HG02759 (cell line): Measurements from ENCODE around the gene SLC13A4.
"Not testable (repeated sequence)": the region's sequence is repeated elsewhere in the genome, so short reads cannot be mapped to it uniquely, and the experiment has no call there.

ENCODE experiments used
- ATAC-seq: cut with Tn5 transposase; IDR thresholded peaks from one replicate; pipeline ENCODE4 v1.9.1; 2021; ENCODE audit warnings: mild to moderate bottlenecking, moderate library complexity; ENCODE audit not compliant: unreplicated experiment

Gene SLC13A4

GRCh38 chr7:135666846-135667245 lies 61.1 kb downstream of the SLC13A4 start:
- no peak for ATAC-seq

- ATAC-seq = no peak
These were observed 61.8 kb downstream of the SLC13A4 start for GRCh38 chr7:135666156-135666555.

DNA sequence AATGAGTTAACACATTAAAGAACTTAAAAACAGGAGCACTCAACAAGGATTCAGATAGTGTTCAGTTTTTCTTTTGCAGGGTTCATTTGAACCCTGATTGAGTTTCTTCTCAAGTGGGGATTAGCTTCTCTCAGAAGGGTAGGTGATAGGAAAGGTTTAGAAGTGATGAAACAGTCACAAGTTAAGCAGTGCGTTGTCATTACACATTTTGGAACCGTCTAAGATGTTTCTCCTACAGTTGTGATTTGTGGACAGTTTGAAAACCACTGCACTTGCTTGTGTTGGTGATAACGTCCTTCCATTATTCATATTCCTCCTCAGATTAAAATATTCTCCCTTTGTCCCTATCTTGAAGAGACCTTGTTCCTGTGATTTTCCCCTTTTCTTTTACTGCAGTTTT lies 62.9 kb downstream of the SLC13A4 start:
- ATAC-seq = no peak

GRCh38 chr7:135664046-135664589 lies 63.9 kb downstream of the SLC13A4 start:
- ATAC-seq = no peak

DNA sequence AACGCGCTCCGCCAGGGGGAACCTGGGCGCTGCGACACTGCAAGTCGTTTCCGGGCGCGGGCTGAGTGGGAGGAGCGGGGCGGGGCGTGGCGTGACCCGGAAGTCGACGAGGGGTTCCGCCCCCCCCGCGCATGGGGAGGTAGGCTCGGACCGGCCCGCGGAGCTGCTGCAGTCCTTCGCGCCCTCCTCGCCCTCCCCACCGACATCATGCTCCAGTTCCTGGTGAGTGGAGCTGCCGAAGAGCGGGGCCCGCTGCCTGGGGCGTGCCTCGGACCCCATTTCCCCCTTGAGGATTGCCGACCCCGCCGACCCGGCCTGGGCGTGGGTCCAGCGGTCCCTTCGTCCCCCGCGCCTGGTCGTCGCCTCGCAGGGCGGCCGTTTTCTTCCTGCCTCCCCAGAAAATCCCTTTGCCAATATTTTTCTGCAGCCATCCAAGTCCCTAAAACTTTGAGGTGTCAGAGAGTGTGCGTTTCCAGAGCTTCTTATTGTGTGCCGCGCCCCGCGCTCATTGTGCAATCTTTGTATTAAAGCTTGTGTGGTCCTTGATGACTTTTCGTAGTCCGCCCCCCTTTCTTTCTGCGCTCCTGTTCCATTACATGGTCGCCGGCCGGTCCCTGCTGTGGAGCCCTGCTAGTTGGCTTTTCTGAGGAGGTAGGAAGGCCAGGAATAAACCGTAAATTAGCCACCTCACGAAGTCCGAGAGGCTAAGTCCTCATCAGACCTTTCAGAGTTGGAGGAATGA lies 65.4 kb downstream of the SLC13A4 start, which contains the start of gene STMP1:
TSS of gene STMP1 (plus strand) at position 142 of the 742 bp plus-strand sequence.
- peak; percentile 97 for ATAC-seq

DNA sequence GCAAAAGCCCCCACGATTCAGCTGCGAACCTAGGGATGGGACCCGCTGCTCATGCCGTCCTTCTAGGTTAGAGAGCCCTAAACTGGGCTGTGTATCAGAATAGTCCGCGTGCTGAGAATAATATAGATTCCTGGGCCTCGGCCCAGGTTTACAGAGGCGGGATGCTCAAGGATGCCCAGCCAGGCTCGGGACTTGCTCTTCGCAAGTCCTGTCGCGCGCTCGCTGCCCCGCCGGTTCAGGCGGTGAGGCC lies 65.9 kb downstream of the SLC13A4 start:
- ATAC-seq = no peak

- no peak for ATAC-seq
These were observed 66.5 kb downstream of the SLC13A4 start for GRCh38 chr7:135661311-135662122.

DNA sequence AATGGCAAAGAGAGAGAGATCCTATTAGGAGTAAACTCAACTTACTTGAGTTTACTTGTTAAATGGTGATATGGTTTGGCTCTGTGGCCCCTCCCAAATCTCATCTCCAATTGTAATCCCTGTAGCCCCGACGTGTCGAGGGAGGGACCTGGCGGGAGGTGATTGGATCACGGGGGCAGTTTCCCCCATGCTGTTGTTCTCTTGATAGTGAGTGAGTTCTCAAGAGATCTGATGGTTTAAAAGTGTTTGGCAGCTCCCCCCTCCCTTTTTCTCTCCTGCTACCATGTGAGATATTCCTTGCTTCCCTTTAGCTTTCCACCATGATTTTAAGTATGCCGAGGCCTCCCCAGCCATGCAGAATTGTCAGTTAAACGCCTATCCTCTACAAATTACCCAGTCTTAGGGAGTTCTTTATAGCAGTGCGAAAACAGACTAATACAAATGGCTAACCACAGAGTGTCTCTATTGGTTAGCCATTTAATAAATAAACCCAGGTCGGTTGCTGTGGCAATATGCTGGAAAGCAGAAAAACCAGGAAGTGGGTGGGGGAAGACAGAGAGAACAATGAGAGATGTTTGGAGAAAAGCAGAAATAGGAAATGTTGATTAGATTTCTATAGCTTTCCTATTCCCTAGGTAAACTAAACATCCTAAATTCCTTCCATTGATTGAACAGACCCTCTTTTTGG lies 68.7 kb downstream of the SLC13A4 start:
- no peak for ATAC-seq

- ATAC-seq = no peak
These were observed 69.4 kb downstream of the SLC13A4 start for GRCh38 chr7:135658564-135658963.

DNA sequence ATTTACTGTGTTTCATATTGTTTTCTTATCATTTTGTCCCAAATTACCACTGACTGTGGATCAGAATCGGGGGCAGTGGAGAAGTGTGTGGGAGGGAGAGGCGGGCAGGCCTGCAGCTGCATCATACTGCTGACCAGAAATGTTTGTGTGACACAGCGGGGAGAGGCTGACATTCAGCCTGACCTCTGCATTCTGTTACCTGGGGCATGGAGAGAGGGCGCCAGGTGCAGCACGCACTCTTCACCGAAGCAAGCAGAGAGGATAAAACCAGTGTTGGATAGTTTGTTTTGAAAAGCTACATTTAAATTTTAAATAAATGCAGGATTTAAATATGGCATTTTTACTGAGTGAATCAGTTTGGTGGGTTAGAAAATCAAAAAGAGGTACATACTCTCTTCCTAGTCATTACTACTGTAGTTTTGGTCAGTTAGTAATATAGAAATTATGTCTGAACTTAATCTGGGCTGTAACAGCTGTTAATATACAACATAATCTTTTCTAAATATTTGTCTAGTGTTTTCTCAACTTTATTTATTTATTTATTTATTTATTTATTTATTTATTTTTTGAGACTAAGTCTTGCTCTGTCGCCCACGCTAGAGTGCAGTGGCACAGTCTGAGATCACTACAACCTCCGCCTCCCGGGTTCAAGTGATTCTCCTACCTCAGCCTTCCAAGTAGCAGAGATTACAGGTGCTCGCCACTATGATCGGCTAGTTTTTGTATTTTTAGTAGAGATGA lies 74.5 kb downstream of the SLC13A4 start:
- no peak for ATAC-seq

GRCh38 chr7:135650831-135651573 lies 77.0 kb downstream of the SLC13A4 start:
- ATAC-seq = no peak

DNA sequence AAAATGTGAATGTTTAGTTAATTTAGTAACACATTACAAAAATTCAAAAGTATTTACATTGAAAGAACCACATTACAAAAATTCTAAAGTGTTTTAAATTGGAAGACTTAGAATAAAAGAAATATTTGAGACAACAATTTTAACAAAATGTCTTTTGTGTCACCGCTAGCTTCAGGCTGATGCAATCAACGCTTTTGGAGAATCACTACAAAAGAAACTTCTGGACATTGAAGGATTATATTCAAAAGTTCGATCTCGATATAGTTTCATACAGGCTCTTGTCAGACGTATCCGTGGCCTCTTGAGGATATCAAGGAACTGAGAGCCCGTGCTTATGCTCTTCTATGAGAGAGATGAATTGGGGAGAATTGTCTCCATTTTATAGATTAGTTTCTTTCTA lies 79.8 kb downstream of the SLC13A4 start:
- ATAC-seq = no peak

GRCh38 chr7:135647755-135648154 lies 80.2 kb downstream of the SLC13A4 start:
- no peak for ATAC-seq

GRCh38 chr7:135645296-135645904 lies 82.6 kb downstream of the SLC13A4 start:
- ATAC-seq = peak; percentile 65

DNA sequence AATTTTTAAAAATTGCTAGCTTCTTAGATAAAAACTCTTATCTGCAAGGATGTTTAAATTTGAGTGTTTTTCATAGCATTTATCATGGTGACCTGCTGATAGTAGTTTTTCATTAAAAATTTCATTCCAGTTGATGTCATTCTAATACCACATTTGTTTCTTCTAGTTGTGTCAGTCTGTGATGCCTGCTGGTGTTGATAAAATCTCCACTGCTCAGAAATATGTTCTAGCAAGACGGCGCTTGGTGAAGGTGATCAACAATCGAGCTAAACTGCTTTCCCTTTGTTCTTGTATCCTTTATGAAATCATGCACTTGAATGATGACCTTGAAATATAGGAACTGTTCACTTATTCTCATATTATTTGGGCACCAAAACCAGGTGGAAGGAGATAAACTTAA lies 83.3 kb downstream of the SLC13A4 start:
- ATAC-seq = no peak

DNA sequence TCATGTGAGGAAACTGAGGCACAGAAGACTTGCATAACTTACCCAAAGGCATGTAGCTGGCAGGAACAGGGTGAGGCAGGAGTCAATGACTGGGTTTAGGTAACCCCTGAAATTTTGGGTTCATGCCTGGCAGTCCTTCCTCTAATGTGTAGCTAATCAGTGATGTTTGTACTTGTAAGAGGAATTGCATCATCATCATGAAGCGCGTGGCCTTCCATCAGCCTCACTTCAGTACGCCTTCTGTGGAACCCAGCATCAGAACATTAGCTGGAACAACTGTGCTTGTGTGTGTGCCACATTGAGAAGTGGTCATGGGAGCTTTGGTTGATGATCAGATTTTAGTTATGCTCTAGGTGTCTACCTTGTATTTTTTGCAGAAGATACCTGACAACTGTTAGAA lies 83.8 kb downstream of the SLC13A4 start:
- ATAC-seq = no peak

DNA sequence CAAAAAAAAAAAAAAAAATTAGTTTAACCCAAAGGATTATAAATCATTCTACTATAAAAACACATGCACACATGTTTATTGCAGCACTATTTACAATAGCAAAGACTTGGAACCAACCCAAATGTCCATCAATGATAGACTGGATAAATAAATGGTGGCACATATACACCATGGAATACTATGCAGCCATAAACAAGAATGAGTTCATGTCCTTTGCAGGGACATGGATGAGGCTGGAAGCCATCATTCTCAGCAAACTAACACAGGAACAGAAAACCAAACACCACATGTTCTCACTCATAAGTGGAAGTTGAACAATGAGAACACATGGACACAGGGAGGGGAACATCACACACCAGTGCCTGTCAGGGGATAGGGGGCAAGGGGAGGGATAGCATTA lies 88.3 kb downstream of the SLC13A4 start:
- ATAC-seq = not testable (repeated sequence)

DNA sequence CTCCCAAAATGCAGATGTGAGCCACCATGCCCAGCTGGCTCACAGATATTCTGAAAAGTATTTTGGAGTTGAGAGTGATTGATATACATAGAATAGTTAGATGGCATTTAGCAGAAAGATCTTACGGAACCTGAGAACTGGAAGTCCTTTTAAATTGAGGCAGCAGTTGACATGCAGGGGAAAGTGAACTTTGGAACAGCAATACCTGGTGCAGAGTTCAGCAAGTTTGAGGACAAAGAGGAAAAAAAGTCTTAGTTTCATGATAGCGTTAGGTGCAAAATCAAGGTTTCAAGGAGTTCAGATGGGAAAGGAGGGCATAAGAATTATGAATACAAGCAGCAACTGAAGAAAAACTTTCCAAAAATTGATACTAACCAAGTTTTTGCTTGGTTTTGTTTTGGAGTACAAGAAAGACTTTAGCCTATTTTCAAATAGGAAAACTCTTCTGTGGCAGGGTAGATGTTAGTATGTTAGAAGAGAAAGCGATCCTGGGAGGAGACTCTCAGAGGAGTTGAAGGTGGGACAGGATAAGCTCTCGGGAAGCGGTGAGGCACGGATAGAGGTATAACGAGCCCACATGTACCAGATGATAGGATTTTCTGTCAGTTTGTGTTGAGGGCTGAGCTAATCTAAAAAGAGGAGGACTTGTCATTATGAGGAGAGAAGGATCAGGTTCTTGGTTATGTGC lies 93.7 kb downstream of the SLC13A4 start:
- no peak for ATAC-seq
